Epithelial cell of esophagus (primary cell): ENCODE data around the gene SLC1A6.

ENCODE experiments used
- DNase-seq: peaks from one replicate; pipeline ENCODE4 v3.0.0; 2010; ENCODE audit warnings: low read depth
- H3K4me3 ChIP-seq: 2 replicates; pipeline ENCODE4 v1.5.1; 2011; ENCODE audit warnings: mild to moderate bottlenecking, low read length, control low read depth
- TF ChIP-seq, protein P1 (sequence below): IDR thresholded peaks from 2 replicates; pipeline ENCODE4 v1.5.1; 2011; ENCODE audit warnings: low read depth, mild to moderate bottlenecking, low read length, control low read depth, inconsistent platforms; ENCODE audit not compliant: insufficient read depth; ENCODE audit errors: missing control alignments

The SLC1A6 gene

DNA sequence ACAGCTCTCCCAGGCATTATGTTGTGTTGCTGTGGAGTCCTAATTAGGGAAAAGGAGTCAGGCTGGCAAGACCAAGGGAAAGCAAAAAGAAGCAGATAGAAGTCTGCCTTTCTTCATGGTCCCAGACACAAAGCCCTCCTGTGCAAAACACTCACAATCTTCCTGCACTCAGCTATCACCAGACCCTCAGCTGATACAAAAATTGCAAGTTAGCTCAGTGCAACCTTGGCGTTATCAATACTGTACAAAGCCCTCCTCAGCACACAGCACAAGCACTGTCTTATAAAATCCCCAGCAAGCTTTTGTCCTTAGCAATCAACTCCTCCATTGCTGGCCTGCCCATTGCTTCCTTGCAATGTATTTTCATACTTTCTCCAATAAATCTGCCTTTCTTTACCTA, 35.2 kb downstream of the SLC1A6 start:
- no peak for DNase-seq
- no peak overlapping the region for H3K4me3 ChIP-seq
- TF ChIP-seq, protein P1, sequence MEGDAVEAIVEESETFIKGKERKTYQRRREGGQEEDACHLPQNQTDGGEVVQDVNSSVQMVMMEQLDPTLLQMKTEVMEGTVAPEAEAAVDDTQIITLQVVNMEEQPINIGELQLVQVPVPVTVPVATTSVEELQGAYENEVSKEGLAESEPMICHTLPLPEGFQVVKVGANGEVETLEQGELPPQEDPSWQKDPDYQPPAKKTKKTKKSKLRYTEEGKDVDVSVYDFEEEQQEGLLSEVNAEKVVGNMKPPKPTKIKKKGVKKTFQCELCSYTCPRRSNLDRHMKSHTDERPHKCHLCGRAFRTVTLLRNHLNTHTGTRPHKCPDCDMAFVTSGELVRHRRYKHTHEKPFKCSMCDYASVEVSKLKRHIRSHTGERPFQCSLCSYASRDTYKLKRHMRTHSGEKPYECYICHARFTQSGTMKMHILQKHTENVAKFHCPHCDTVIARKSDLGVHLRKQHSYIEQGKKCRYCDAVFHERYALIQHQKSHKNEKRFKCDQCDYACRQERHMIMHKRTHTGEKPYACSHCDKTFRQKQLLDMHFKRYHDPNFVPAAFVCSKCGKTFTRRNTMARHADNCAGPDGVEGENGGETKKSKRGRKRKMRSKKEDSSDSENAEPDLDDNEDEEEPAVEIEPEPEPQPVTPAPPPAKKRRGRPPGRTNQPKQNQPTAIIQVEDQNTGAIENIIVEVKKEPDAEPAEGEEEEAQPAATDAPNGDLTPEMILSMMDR, result no peak

DNA sequence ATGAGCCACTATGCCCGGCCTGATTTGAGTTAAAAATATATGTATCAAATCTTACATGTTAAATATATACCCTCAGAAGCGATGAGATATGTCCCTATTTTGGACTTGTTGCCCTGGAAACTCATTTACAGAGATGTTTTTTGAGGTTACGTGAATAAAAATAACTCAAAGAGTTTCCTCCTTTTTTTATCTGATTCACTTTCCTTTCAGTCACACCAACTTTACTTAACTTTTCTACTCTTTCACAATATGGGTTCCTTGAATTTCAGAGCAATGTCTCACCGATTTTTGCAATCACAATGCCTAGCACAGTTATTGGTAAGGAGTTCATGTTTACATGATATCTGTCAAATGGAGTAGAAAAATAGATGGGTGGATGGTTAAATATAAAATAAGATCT, 36.1 kb downstream of the SLC1A6 start:
- no peak overlapping the region for H3K4me3 ChIP-seq
- TF ChIP-seq, protein P1, result no peak
- no peak for DNase-seq

DNA sequence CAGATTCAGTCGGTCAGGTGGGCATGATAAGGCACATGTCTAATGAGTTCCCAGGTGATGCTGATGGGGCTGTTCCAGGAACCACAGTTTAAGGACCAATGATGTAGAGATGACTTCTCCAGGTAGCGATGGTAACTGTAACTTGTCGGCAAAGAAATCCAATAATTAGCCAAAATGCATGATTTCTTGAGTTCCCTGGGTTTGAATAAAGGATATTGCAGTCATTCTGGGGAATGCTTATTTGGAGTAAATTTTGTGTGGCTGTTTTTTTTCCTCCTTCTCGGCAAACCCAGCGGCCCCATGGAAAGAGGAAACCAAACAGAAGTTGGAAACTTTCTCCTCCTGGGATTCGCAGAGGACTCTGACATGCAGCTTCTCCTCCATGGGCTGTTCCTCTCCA, 38.5 kb downstream of the SLC1A6 start, which contains the start of gene OR7C2:
OR7C2 (plus strand) TSS at position 301 of the 400 bp plus-strand sequence; CDS start at position 301, 0 bp downstream.
- DNase-seq, result no peak
- H3K4me3 ChIP-seq, result no peak within 1 kb of the TSS
- TF ChIP-seq, protein P1, result no peak

DNA sequence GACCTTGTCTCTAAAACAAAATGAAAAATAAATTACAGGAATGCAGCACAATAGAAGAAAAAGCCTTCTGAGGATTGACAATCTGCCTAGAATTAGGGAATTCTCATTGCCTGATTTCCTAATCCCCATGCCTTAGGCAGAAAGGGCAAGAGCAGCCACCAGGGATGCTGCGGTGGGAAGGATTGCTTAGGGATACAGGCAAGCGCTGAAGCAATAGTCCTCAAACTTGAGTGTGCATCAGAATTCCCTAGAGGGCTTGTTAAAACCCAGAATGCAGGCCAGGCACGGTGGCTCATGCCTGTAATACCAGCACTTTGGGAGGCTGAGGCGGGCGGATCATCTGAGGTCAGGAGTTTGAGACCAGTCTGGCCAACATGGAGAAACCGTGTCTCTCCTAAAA, 39.4 kb downstream of the SLC1A6 start:
- TF ChIP-seq, protein P1, result no peak
- no peak for DNase-seq
- H3K4me3 ChIP-seq, result no peak overlapping the region

DNA sequence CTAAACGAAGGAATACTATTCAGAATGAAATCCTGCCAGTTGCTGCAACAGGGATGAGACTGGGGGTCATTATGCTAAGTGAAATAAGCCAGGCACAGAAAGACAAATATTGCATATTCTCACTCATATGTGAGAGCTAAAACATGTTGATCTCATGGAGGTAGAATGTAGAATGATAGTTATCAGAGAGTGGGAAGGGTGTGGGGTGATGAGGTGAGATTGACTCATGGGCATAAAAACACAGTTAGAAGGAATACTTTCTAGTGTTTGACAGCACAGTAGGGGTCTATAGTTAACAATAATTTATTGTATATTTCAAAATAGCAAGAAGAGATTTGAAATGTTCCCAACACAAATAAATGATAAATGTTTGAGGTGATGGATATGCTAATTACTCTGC, 46.2 kb downstream of the SLC1A6 start:
- no peak overlapping the region for H3K4me3 ChIP-seq
- no peak for DNase-seq
- TF ChIP-seq, protein P1, result no peak

DNA sequence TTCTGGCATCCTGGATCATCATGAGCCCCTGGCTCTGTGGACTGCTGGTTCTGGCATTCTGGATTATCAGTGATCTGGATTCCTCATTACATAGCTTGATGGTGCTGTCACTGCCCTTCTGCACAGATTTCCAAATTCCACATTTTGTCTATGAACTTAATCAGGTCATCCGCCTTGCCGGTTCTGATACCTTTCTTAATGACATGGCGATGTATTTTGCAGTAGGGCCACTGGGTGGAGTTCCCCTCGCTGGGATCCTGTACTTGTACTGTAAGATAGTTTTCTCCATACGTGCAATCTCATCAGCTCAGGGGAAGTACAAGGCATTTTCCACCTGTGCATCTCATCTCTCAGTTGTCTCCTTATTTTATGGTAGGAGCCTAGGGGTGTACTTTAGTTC, 62.8 kb downstream of the SLC1A6 start:
- DNase-seq, result no peak
- no peak overlapping the region for H3K4me3 ChIP-seq
- TF ChIP-seq, protein P1, result no peak

DNA sequence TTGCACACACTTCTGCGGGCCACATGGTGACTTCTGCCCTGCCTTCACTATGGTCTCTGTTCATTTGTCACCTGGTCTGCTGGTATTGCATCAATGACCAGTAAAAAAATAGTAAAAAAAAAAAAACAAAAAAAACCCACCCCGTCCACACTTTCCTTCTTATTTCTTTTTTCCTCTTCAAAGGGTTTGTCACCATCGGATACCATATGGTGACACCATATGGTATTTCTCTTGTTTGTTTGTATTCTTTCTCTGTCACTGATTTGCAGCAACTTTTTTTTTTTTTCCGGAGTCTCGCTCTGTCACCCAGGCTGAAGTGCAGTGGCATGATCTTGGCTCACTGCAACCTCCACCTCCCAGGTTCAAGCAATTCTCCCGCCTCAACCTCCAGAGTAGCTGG, 64.5 kb downstream of the SLC1A6 start:
- DNase-seq, result no peak
- TF ChIP-seq, protein P1, result no peak
- H3K4me3 ChIP-seq, result no peak overlapping the region
